Trophoblast cell (in vitro differentiated cells and primary cell): ENCODE results near the gene SLC6A5.
"Not testable (repeated sequence)": the region's sequence is repeated elsewhere in the genome, so short reads cannot be mapped to it uniquely, and the experiment has no call there.

Experiments
- DNase-seq, 2 donors: peaks; one replicate each; pipeline ENCODE4 v3.0.0-alpha.2; 2016
- H2AFZ ChIP-seq: 2 replicates; pipeline ENCODE4 v1.6.1; 2013; ENCODE audit warnings: low read length, moderate library complexity, mild to moderate bottlenecking; ENCODE audit not compliant: insufficient read depth, poor library complexity
- H2AK5ac ChIP-seq: 2 replicates; pipeline ENCODE4 v1.6.1; 2013; ENCODE audit warnings: mild to moderate bottlenecking, low read length
- H2BK120ac ChIP-seq: 2 replicates; pipeline ENCODE4 v1.6.1; 2013; ENCODE audit warnings: low read length, mild to moderate bottlenecking, moderate library complexity; ENCODE audit not compliant: insufficient read depth, poor library complexity
- H2BK12ac ChIP-seq: 2 replicates; pipeline ENCODE4 v1.6.1; 2013; ENCODE audit warnings: mild to moderate bottlenecking, low read length, moderate library complexity
- H2BK5ac ChIP-seq: 2 replicates; pipeline ENCODE4 v1.6.1; 2013; ENCODE audit warnings: low read length, low read depth, moderate library complexity, mild to moderate bottlenecking; ENCODE audit not compliant: poor library complexity
- H3K14ac ChIP-seq: 2 replicates; pipeline ENCODE4 v1.6.1; 2013; ENCODE audit warnings: mild to moderate bottlenecking, low read length
- H3K18ac ChIP-seq: 2 replicates; pipeline ENCODE4 v1.6.1; 2013; ENCODE audit warnings: mild to moderate bottlenecking, low read length
- H3K23ac ChIP-seq: 2 replicates; pipeline ENCODE4 v1.6.1; 2013; ENCODE audit warnings: low read length
- H3K27ac ChIP-seq: 2 replicates; pipeline ENCODE4 v1.5.1; 2013; ENCODE audit warnings: low read depth, mild to moderate bottlenecking, inconsistent platforms, low read length, moderate library complexity
- H3K27me3 ChIP-seq: 2 replicates; pipeline ENCODE4 v1.6.1; 2013; ENCODE audit warnings: inconsistent platforms, mild to moderate bottlenecking, low read length, moderate library complexity; ENCODE audit not compliant: insufficient read depth
- H3K36me3 ChIP-seq, 2 experiments: 1 replicate in 1 of 2; 2 replicates in 1 of 2; pipeline ENCODE4 v1.6.1; 2013; ENCODE audit warnings: low read length in 2 of 2, mild to moderate bottlenecking in 2 of 2, moderate library complexity in 1 of 2; ENCODE audit not compliant: insufficient read depth in 2 of 2, control insufficient read depth in 1 of 2
- H3K4ac ChIP-seq: 2 replicates; pipeline ENCODE4 v1.6.1; 2013; ENCODE audit warnings: low read depth, mild to moderate bottlenecking, low read length, moderate library complexity
- H3K4me1 ChIP-seq, 2 experiments: 1 replicate in 1 of 2; 2 replicates in 1 of 2; pipeline ENCODE4 v1.6.1; 2013; ENCODE audit warnings: low read length in 2 of 2, mild to moderate bottlenecking in 2 of 2, moderate library complexity in 1 of 2; ENCODE audit not compliant: insufficient read depth in 2 of 2, control insufficient read depth in 1 of 2
- H3K4me2 ChIP-seq: 2 replicates; pipeline ENCODE4 v1.6.1; 2013; ENCODE audit warnings: inconsistent platforms, mild to moderate bottlenecking, low read length, moderate library complexity
- H3K4me3 ChIP-seq: 2 replicates; pipeline ENCODE4 v1.5.1; 2013; ENCODE audit warnings: mild to moderate bottlenecking, low read depth, low read length, inconsistent platforms
- H3K79me1 ChIP-seq: one replicate; pipeline ENCODE4 v1.6.1; 2013; ENCODE audit warnings: low read length
- H3K79me2 ChIP-seq: 2 replicates; pipeline ENCODE4 v1.6.1; 2013; ENCODE audit warnings: low read length, mild to moderate bottlenecking; ENCODE audit not compliant: control insufficient read depth, insufficient read depth, poor library complexity
- H3K9ac ChIP-seq: 2 replicates; pipeline ENCODE4 v1.6.1; 2013; ENCODE audit warnings: mild to moderate bottlenecking, low read length
- H3K9me3 ChIP-seq: 2 replicates; pipeline ENCODE4 v1.6.1; 2013; ENCODE audit warnings: low read depth, mild to moderate bottlenecking, control low read depth, inconsistent platforms, low read length; ENCODE audit not compliant: insufficient read depth
- H4K12ac ChIP-seq: 2 replicates; pipeline ENCODE4 v1.6.1; 2013; ENCODE audit warnings: low read depth, mild to moderate bottlenecking, low read length, moderate library complexity
- H4K8ac ChIP-seq: 2 replicates; pipeline ENCODE4 v1.6.1; 2013; ENCODE audit warnings: low read depth, mild to moderate bottlenecking, low read length, moderate library complexity
- H4K91ac ChIP-seq: one replicate; pipeline ENCODE4 v1.6.1; 2013; ENCODE audit warnings: low read depth, mild to moderate bottlenecking, low read length, moderate library complexity
- WGBS: extraction: QIAGEN DNeasy Blood & Tissue Kit; methylation state at CpG from one replicate; pipeline ENCODE4 v1.1.7; 2013; ENCODE audit warnings: missing lambda C conversion rate; ENCODE audit not compliant: insufficient read length, insufficient coverage; ENCODE audit errors: extremely low coverage; 5-methylcytosine and 5-hydroxymethylcytosine counted together

Gene SLC6A5

DNA sequence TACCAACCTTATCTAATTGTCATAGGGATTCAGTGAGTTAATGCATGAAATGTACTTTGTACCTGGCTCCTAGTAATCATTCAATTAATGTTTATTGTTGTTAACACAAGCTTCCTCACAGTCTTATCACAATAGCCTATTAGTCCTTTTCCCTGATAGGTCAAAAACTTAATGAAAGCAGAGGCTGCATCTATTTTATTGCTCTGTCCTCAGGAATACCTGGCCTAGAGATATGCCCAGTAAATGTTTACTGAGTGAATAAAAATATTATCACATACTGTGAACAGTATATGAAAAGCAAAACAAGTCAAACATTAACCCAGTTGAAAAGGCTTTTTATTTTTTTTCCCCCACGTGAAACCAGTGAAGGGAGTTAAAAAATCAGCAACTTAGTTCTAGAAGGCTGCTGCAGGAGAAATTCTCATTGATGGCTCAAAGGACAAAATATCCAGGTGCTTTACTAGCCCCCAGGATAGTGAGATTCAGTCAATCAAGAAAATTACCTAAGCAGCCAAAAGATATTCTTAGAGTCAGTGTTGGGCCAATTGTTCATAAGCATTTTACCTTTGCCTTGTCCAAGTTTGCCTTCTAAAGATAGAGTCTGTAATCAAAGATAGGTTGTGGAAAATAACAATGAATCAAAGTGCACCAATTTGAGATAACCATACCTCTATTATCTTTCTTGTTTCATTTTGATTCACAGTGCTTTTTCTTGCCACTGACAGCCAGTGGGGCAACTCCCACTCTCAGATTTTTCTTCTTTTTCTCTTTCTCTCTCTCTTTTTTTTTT, 34.4 kb upstream of the SLC6A5 start:
- Histone ChIP-seq H4K12ac (no peak overlapping the region), H3K79me2 (no peaks in the 10 kb centered on the region), H3K79me1 (no peaks in the 10 kb centered on the region), H3K9me3 (no peaks in the 10 kb centered on the region), H3K14ac (no peak overlapping the region), H4K8ac (no peak overlapping the region), H2BK5ac (no peak overlapping the region), H2BK12ac (no peak overlapping the region), H2AFZ (no peak overlapping the region), H3K4me2 (no peak overlapping the region), H3K36me3 (no peaks in the 10 kb centered on the region), H3K4me3 (no peak overlapping the region), H3K23ac (no peak overlapping the region), H3K4me1 (peaks cover 0 to 4% of the 10 kb centered on the region in 2 experiments), H3K27me3 (no peaks in the 10 kb centered on the region), H3K18ac (no peak overlapping the region), H3K9ac (no peak overlapping the region), H2BK120ac (no peak overlapping the region), H2AK5ac (no peak overlapping the region), H3K27ac (no peak overlapping the region), H4K91ac (no peak overlapping the region), H3K4ac (no peak overlapping the region)
- no CpG with 5 or more reads among the region's 1 CpG for WGBS
- no peak for DNase-seq

DNA sequence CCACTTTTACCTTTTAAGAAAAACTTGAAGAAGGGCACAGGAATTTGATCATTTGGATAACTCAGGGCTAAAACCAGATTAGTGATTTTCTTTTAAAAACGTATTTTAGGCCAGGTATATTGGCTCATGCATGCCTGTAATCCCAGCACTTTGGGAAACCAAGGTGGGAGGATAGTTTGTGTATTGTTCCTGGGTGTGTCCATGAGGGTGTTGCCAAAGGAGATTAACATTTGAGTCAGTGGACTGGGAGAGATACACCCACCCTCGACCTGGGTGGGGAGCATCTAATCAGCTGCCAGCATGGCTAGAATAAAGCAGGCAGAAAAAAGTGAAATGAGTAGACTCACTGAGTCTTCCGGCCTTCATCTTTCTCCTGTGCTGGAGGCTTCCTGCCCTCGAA, 33.3 kb upstream of the SLC6A5 start:
- not testable (repeated sequence) for H3K14ac ChIP-seq, H3K27ac ChIP-seq, DNase-seq, H3K4me1 ChIP-seq, H3K27me3 ChIP-seq, H3K4ac ChIP-seq, H4K91ac ChIP-seq, H3K36me3 ChIP-seq, H3K9ac ChIP-seq, H2AFZ ChIP-seq, H3K4me2 ChIP-seq, H2AK5ac ChIP-seq, H3K79me2 ChIP-seq, H4K12ac ChIP-seq, H3K9me3 ChIP-seq, H2BK12ac ChIP-seq, H2BK120ac ChIP-seq, H3K23ac ChIP-seq, H3K4me3 ChIP-seq, H3K18ac ChIP-seq, H3K79me1 ChIP-seq, H2BK5ac ChIP-seq, H4K8ac ChIP-seq
- no CpG with 5 or more reads among the region's 4 CpGs for whole genome bisulfite sequencing

DNA sequence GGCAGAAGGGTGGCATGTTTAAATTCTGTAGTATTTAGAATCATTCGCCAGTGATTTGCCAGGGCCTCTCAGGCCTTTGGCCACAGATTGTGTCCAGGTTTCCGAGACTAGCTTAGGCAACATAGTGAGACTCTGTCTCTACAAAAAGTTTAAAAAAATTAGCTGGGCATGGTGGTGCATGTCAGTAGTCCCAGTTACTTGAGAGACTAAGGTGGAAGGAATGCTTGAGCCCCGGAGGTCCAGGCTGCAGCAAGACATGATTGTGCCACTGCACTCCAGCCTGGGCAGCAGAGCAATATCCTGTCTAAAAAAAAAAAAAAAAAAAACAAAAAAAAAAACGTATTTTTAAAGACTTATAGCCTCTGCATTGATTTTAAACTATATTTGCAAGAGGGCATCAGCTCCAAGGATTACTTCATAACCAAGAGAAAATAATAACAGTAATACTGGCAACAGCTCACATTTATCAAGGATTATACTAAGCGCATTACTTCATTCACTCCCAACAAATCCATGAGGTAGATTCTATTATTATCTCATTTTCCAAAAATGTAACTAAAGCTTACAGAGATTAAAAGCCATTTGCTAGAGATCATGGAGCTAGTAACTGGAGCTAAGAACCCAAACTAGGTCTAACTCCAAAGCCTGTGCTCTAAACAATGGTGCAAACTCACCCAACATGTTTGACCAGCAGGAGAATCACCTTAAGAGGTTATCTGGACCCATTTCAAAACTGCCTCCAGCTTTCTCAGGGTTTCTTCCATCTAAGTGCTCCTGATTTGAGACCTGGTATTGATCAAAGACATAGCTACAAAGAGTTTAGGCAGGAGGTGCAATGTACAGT, 32.6 kb upstream of the SLC6A5 start:
- H2AK5ac ChIP-seq, result no peak overlapping the region
- H2BK5ac ChIP-seq, result no peak overlapping the region
- H3K4me1 ChIP-seq, result peaks cover 0 to 4% of the 10 kb centered on the region in 2 experiments
- no peak overlapping the region for H3K4me3 ChIP-seq
- H3K18ac ChIP-seq, result no peak overlapping the region
- H3K4ac ChIP-seq, result no peak overlapping the region
- no peaks in the 10 kb centered on the region for H3K79me2 ChIP-seq
- no CpG with 5 or more reads among the region's 5 CpGs for WGBS
- H2BK120ac ChIP-seq, result no peak overlapping the region
- no peak overlapping the region for H3K23ac ChIP-seq
- H3K27ac ChIP-seq, result no peak overlapping the region
- no peak overlapping the region for H3K9ac ChIP-seq
- no peaks in the 10 kb centered on the region for H3K9me3 ChIP-seq
- no peak for DNase-seq
- H3K4me2 ChIP-seq, result no peak overlapping the region
- no peak overlapping the region for H4K91ac ChIP-seq
- H3K79me1 ChIP-seq, result no peaks in the 10 kb centered on the region
- no peaks in the 10 kb centered on the region for H3K36me3 ChIP-seq
- no peak overlapping the region for H3K14ac ChIP-seq
- no peak overlapping the region for H4K12ac ChIP-seq
- no peak overlapping the region for H2BK12ac ChIP-seq
- H2AFZ ChIP-seq, result no peak overlapping the region
- no peaks in the 10 kb centered on the region for H3K27me3 ChIP-seq
- H4K8ac ChIP-seq, result no peak overlapping the region

DNA sequence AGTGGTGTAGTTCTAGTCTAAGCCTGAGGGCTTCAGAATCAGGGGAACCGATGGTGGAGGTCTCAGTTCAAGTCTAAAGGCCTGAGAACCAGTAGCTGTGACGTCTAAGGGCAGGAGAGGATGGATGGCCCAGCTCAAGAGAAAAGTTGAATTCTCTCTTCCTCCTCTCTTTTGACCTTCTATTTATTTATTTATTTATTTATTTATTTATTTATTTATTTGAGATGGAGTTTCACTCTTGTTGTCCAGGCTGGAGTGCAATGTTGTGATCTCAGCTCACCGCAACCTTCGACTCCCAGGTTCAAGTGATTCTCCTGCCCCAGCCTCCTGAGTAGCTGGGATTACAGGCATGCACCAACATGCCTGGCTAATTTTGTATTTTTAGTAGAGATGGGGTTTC, 19.7 kb upstream of the SLC6A5 start:
- WGBS, result no CpG with 5 or more reads among the region's 4 CpGs
- not testable (repeated sequence) for H3K14ac ChIP-seq, H2BK12ac ChIP-seq, H3K27ac ChIP-seq, H3K36me3 ChIP-seq, H2BK120ac ChIP-seq, H3K18ac ChIP-seq, H4K91ac ChIP-seq, H3K4me2 ChIP-seq, H4K8ac ChIP-seq, H3K27me3 ChIP-seq, H3K9me3 ChIP-seq, DNase-seq, H3K23ac ChIP-seq, H3K4ac ChIP-seq, H2BK5ac ChIP-seq, H3K9ac ChIP-seq, H3K79me1 ChIP-seq, H2AFZ ChIP-seq, H3K4me3 ChIP-seq, H3K79me2 ChIP-seq, H4K12ac ChIP-seq, H3K4me1 ChIP-seq, H2AK5ac ChIP-seq
